Measurements from ENCODE around the gene SRRT.
"Not testable (repeated sequence)": the region's sequence is repeated elsewhere in the genome, so short reads cannot be mapped to it uniquely, and the experiment has no call there.

SRRT gene

GRCh38 chr7:100933734-100934133 is 58.8 kb downstream of the SRRT start:
- no peak for DNase-seq

- not testable (repeated sequence) for DNase-seq
Measured at GRCh38 chr7:100935381-100935780, 60.5 kb downstream of the SRRT start.

- not testable (repeated sequence) for DNase-seq
Measured at GRCh38 chr7:100936167-100936566, 61.3 kb downstream of the SRRT start.
